Left ventricle myocardium inferior (tissue), 1 donor: ENCODE measurements around the gene ALG5. TPM values are rescaled to one million over a fixed set of nuclear protein-coding genes. Genes with fewer than 3 reads are reported as not detected.

Experiments used
- total RNA-seq: library from RNA; stranded (reverse); fragmentation: NEBNext Ultra II Directional; extraction: Animal tissue kit (Norgen Biotek cat#: 25700); gene quantifications from one replicate; pipeline ENCODE4 v1.2.1, GENCODE V29; 2021
- donor health status: DM: no; HTN: yes; CAD: no; lungs with severe emphysema.

Gene ALG5
- total RNA-seq, 1 donor from 2014 or later, result 9.1 TPM

Other genes with a start within 250 kb of the ALG5 start
- 4.2 TPM for gene RFXAP, start 180.1 kb downstream of the ALG5 start, total RNA-seq
- 4.2 TPM for gene SMAD9, start 79.1 kb downstream of the ALG5 start, total RNA-seq
- gene EXOSC8, start 1.4 kb upstream of the ALG5 start, total RNA-seq, result 23.8 TPM
- gene SUPT20H, start 60.3 kb upstream of the ALG5 start, total RNA-seq, result 27.5 TPM
- gene CSNK1A1L, start 106.3 kb upstream of the ALG5 start, total RNA-seq, result not detected